SIG-M5 treated with dmso at 0.1 percent for 504 hours (cell line): ENCODE data around the gene SMNDC1.

Experiments used
- DNase-seq: peaks from one replicate; lab custom pipeline; 2025; ENCODE audit not compliant: unreplicated experiment; lab: John Stamatoyannopoulos, UW

SMNDC1 gene

GRCh38 chr10:110327262-110327914, 22.7 kb upstream of the SMNDC1 start:
- DNase-seq, result no peak

GRCh38 chr10:110326351-110327032, 21.8 kb upstream of the SMNDC1 start:
- no peak for DNase-seq

- DNase-seq, result no peak
These were observed 20.1 kb upstream of the SMNDC1 start for GRCh38 chr10:110324805-110325280.

GRCh38 chr10:110324201-110324804, 19.6 kb upstream of the SMNDC1 start:
- DNase-seq, result no peak

GRCh38 chr10:110323503-110323902, 18.8 kb upstream of the SMNDC1 start:
- DNase-seq, result no peak

GRCh38 chr10:110321869-110322620, 17.3 kb upstream of the SMNDC1 start:
- no peak for DNase-seq

- DNase-seq, result no peak
These were observed 13.4 kb upstream of the SMNDC1 start for GRCh38 chr10:110317866-110318850.

- no peak for DNase-seq
These were observed 9.0 kb upstream of the SMNDC1 start for GRCh38 chr10:110313674-110314073.

- DNase-seq, result no peak
These were observed 7.5 kb upstream of the SMNDC1 start for GRCh38 chr10:110312206-110312605.

GRCh38 chr10:110311357-110311949, 6.7 kb upstream of the SMNDC1 start:
- DNase-seq, result peak; percentile 49

- no peak for DNase-seq
These were observed 6.0 kb upstream of the SMNDC1 start for GRCh38 chr10:110310741-110311140.

GRCh38 chr10:110307805-110308204, 3.1 kb upstream of the SMNDC1 start:
- DNase-seq, result no peak

- DNase-seq, result no peak
These were observed 1.7 kb upstream of the SMNDC1 start for GRCh38 chr10:110306452-110306768.

- DNase-seq, result peak; percentile 94
These were observed 1.2 kb upstream of the SMNDC1 start for GRCh38 chr10:110305767-110306451.

- no peak for DNase-seq
These were observed 333 bp downstream of the SMNDC1 start for GRCh38 chr10:110304394-110304779.

- no peak for DNase-seq
These were observed 1.0 kb downstream of the SMNDC1 start for GRCh38 chr10:110303681-110304080.

- no peak for DNase-seq
These were observed 4.2 kb downstream of the SMNDC1 start for GRCh38 chr10:110300486-110300986.

GRCh38 chr10:110296966-110297365, 7.8 kb downstream of the SMNDC1 start:
- DNase-seq, result no peak

GRCh38 chr10:110286841-110287240, 17.9 kb downstream of the SMNDC1 start:
- DNase-seq, result no peak
